Suprapubic skin (tissue), 4 donors: ENCODE results near the gene MOGAT3. TPM values are rescaled to one million over a fixed set of nuclear protein-coding genes. Genes with fewer than 3 reads are reported as not detected.

Source experiments
- DNase-seq, 2 donors: peaks; one replicate each; pipeline ENCODE4 v3.0.0-alpha.2; 2019; ENCODE audit warnings: low spot score in 2 of 2
- H3K27ac ChIP-seq: fragments of 200-600 bp; sonication (generic); one replicate; pipeline ENCODE4 v1.5.1; 2019
- H3K27me3 ChIP-seq: fragments of 200-600 bp; sonication (generic); one replicate; pipeline ENCODE4 v1.5.1; 2019
- H3K36me3 ChIP-seq: fragments of 200-600 bp; sonication (generic); one replicate; pipeline ENCODE4 v1.5.1; 2019
- H3K4me1 ChIP-seq: fragments of 200-600 bp; sonication (generic); one replicate; pipeline ENCODE4 v1.5.1; 2019
- H3K4me3 ChIP-seq: fragments of 200-600 bp; sonication (generic); one replicate; pipeline ENCODE4 v1.5.1; 2019; ENCODE audit warnings: mild to moderate bottlenecking
- H3K9me3 ChIP-seq: fragments of 200-600 bp; sonication (generic); one replicate; pipeline ENCODE4 v1.5.1; 2019
- CTCF ChIP-seq, 2 donors: fragments of 200-600 bp in 1 of 2; fragments of 450-650 bp in 1 of 2; sonication (generic) in 1 of 2; IDR thresholded peaks; one replicate each; pipeline ENCODE4 v1.5.1; 2016 to 2019; ENCODE audit warnings: antibody characterized with exemption in 2 of 2, mild to moderate bottlenecking in 1 of 2, moderate library complexity in 1 of 2
- EP300 ChIP-seq: sonication (generic); formaldehyde crosslinking; IDR thresholded peaks from one replicate; pipeline ENCODE4 v1.6.1; 2017; ENCODE audit warnings: antibody characterized with exemption
- POLR2A ChIP-seq, 2 donors: fragments of 450-650 bp; IDR thresholded peaks; one replicate each; pipeline ENCODE4 v1.6.1; 2017; ENCODE audit warnings: antibody characterized with exemption in 2 of 2, mild to moderate bottlenecking in 2 of 2, moderate library complexity in 2 of 2
- POLR2AphosphoS5 ChIP-seq, 3 donors: sonication (generic); formaldehyde crosslinking; IDR thresholded peaks; one replicate each; pipeline ENCODE4 v1.6.1; 2017; ENCODE audit warnings: antibody characterized with exemption in 3 of 3
- WGBS: methylation state at CpG from one replicate; pipeline ENCODE4 v1.1.5; 2018; 5-methylcytosine and 5-hydroxymethylcytosine counted together
- total RNA-seq, 4 donors: library from RNA; depleted of rRNA; stranded (reverse); fragments of >200 nt; gene quantifications; one replicate each; pipeline ENCODE4 v1.1.0, GENCODE V29; 2016

MOGAT3 gene
- total RNA-seq, 4 donors from 2014 or later = not detected

DNA sequence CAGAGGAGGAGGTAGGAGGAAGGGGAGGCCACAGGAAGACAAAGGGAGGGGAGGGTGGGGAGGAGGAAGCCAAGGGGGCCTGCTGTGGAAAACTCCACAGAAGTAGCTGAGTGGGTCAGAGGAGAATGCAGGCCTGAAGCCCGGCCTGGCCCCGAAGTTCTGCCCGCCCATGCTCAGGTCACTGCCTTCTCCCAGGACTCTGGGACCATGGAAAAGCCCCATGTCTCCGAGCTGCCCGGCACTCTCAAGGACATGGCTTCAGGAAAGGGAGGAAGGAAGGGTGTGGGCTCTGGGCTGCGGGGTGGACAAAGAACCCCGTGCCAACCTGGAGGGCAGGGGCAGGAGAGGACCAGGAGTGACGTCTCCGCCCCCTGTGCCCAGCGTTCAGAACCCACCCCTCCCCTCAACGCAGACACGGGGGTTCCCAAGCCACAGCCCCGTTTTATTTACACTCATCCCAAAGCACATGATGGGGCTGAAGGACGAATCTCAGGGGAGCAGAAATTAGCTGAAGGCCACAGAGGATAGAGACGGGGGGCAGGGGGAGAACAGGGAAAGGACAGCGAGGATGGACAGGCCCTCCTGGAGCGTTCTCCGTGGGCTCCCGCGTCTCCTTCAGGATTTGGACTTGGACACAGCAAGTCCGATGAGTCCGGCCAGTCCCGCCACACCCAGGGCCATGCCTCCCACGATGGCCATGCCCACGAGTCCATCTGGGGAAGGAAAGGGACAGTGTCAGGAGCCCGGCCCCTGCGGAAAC is 38.5 kb upstream of the MOGAT3 start:
- Histone ChIP-seq H3K27me3 (no peaks in the 10 kb centered on the region), H3K36me3 (peaks cover 44% of the 10 kb centered on the region), H3K4me3 (no peak overlapping the region), H3K4me1 (peaks cover 50% of the 10 kb centered on the region), H3K9me3 (no peaks in the 10 kb centered on the region), H3K27ac (peak overlapping the region; percentile 83)
- WGBS = 70% methylated on average over 23 of the region's 27 CpGs
- TF ChIP-seq EP300 (no peak), CTCF (IDR thresholded peaks at IDR 0.05) (no peak), POLR2AphosphoS5 (IDR thresholded peaks at IDR 0.05) (no peak), POLR2A (IDR thresholded peaks at IDR 0.05) (no peak)
- no peak for DNase-seq

DNA sequence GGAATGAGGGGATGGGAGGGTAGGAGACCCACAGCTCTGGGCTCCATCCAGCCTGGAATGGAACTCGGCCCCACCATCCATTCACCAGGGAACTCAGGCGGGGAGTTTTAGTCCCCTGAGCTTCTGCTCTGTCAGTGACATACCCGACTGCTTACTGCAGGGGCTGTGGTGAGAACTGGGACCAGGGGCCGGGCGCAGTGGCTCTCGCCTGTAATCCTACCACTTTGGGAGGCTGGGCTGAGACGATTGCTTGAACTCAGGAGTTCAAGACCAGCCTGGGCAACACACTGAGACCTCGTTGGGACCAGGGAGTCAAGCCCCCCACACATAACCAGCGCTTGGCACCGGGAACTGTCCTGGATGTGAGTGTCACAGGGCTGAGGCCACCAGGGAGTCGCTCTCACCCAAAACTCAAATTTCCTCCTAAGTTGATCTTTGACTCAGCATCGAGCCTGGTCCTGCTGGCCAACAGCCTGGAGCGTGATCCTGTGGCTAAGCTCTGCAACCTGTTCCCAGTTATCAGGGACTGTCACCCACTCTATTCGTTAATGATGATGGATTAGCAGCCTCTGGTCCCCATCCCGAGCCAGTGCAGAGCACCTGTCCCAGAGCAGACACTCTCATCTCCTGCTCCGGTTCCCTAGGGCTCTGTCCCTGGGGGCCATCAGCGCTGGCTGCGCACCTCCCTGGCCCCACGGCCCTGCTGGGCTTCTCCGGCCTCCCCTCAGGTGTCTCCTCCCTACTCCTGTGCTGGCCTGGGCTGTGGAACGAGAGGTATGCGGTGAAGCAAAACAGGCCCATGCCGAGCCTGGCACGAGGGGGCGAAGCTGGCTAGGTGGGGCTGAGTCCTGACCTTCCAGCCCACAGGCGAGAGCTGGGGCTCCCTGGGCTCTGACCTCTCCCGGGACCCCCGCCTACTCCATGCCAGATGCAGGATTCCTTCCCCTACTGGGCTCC is 37.7 kb upstream of the MOGAT3 start:
- Histone ChIP-seq H3K27me3 (no peaks in the 10 kb centered on the region), H3K4me1 (peaks cover 42% of the 10 kb centered on the region), H3K36me3 (peaks cover 44% of the 10 kb centered on the region), H3K4me3 (peak overlapping the region; percentile 35), H3K27ac (peak overlapping the region; percentile 83), H3K9me3 (no peaks in the 10 kb centered on the region)
- DNase-seq = no peak
- TF ChIP-seq CTCF (IDR thresholded peaks at IDR 0.05) (no peak), POLR2A (IDR thresholded peaks at IDR 0.05) (no peak), POLR2AphosphoS5 (IDR thresholded peaks at IDR 0.05) (no peak), EP300 (no peak)
- WGBS = 77% methylated on average over 10 of the region's 28 CpGs

DNA sequence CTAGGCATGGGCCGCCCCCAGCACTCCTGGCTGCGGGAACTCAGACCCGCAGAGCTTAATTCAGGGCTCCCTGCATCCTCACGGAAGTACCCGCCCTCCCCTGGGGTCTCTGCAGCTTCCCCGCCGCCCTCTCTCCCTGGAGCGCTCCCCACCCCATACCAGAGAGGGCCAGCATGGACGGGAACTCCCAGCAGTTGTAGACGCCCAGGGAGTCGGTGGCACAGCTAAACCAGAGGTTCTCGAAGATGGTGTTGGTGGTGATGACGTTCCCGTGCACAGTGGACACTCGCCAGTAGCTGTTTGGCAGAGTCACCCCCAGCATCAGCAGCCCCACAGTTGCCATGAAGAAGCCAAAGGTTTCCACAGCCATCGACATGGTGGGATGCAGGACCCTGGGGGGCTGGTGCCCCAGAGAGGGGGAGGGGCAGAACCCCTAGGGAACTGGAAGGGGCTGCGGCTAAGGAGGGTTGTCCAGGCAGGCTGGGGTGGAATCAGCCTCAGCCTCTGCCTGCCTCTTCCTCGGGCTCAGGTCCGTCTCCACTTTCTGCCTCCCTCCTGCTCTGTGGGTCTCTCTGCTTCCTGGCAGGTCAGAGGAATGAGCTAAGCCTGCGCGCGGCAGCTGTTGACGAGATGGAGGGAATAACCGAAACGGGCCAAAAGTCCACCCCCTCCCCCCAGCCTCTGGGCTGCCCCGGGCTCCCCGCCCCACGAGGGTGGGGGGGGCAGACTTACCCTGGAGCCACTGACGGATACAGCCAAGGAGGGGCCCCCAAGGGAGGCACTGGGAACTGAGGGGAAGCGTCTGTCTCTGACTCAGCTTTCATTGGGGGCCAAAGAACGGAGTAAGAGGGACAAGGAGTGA is 36.6 kb upstream of the MOGAT3 start, which contains the start of gene CLDN15:
Gene CLDN15, minus strand, starts transcription at position 597 of the 862 bp plus-strand sequence. Its CDS starts 221 bp downstream, at position 376.
- 33% methylated on average over 8 of the region's 31 CpGs for WGBS
- Histone ChIP-seq H3K27ac (peak within 1 kb of the TSS; percentile 83), H3K36me3 (peaks cover 44% of the 10 kb centered on the region), H3K9me3 (no peaks in the 10 kb centered on the region), H3K27me3 (no peaks in the 10 kb centered on the region), H3K4me1 (peaks cover 41% of the 10 kb centered on the region), H3K4me3 (peak within 1 kb of the TSS; percentile 35)
- DNase-seq = peak; percentile 83 to 88
- TF ChIP-seq POLR2A (IDR thresholded peaks at IDR 0.05) (no peak), EP300 (no peak), POLR2AphosphoS5 (IDR thresholded peaks at IDR 0.05) (no peak), CTCF (IDR thresholded peaks at IDR 0.05) (no peak)

GRCh38 chr7:101236292-101236835 is 35.5 kb upstream of the MOGAT3 start:
- no peaks in the 10 kb centered on the region for H3K27me3 ChIP-seq
- peaks cover 41% of the 10 kb centered on the region for H3K4me1 ChIP-seq
- 93% methylated on average over 3 of the region's 21 CpGs for WGBS
- H3K27ac ChIP-seq = no peak overlapping the region
- TF ChIP-seq CTCF (IDR thresholded peaks at IDR 0.05) = no peak
- TF ChIP-seq POLR2A (IDR thresholded peaks at IDR 0.05) = no peak
- TF ChIP-seq EP300 = no peak
- TF ChIP-seq POLR2AphosphoS5 (IDR thresholded peaks at IDR 0.05) = no peak
- H3K36me3 ChIP-seq = peaks cover 44% of the 10 kb centered on the region
- DNase-seq = no peak
- H3K9me3 ChIP-seq = no peaks in the 10 kb centered on the region
- H3K4me3 ChIP-seq = no peak overlapping the region
